NB4 (cell line): ENCODE data around the gene KEL.

Source experiments
- DNase-seq: peaks from one replicate; pipeline ENCODE4 v3.0.0; 2010; ENCODE audit warnings: low read depth
- H3K4me3 ChIP-seq: one replicate; pipeline ENCODE4 v1.5.1; 2011; ENCODE audit warnings: mild to moderate bottlenecking, low read depth, low read length, moderate library complexity
- CTCF ChIP-seq: IDR thresholded peaks from one replicate; pipeline ENCODE4 v1.5.1; 2012; ENCODE audit warnings: low read depth, low read length
- MAX ChIP-seq: IDR thresholded peaks from 2 replicates; pipeline ENCODE4 v1.6.1; 2011; ENCODE audit warnings: low read depth, low read length
- MYC ChIP-seq: IDR thresholded peaks from 2 replicates; pipeline ENCODE4 v1.6.1; 2011; ENCODE audit warnings: low read depth, low read length
- POLR2A ChIP-seq: IDR thresholded peaks from 2 replicates; pipeline ENCODE4 v1.6.1; 2011; ENCODE audit warnings: mild to moderate bottlenecking; ENCODE audit not compliant: insufficient read length; ENCODE audit errors: extremely low read depth

KEL gene

GRCh38 chr7:142906643-142907042, 55.5 kb downstream of the KEL start:
- no peak for DNase-seq
- no peak overlapping the region for H3K4me3 ChIP-seq
- TF ChIP-seq MAX (no peak), MYC (no peak), CTCF (no peak), POLR2A (no peak)

GRCh38 chr7:142905759-142906158, 56.4 kb downstream of the KEL start:
- no peak overlapping the region for H3K4me3 ChIP-seq
- TF ChIP-seq MAX (no peak), CTCF (no peak), POLR2A (no peak), MYC (no peak)
- DNase-seq, result no peak

- TF ChIP-seq MYC, result no peak
- TF ChIP-seq MAX, result no peak
- TF ChIP-seq CTCF, result no peak
- no peak for DNase-seq
- no peak overlapping the region for H3K4me3 ChIP-seq
These were observed 58.0 kb downstream of the KEL start for GRCh38 chr7:142904128-142904527.

GRCh38 chr7:142901426-142902259, 60.5 kb downstream of the KEL start:
- no peak for TF ChIP-seq MAX
- no peak for TF ChIP-seq CTCF
- no peak for TF ChIP-seq MYC
- TF ChIP-seq POLR2A, result no peak
- no peak for DNase-seq
- no peak overlapping the region for H3K4me3 ChIP-seq

- no peak for DNase-seq
- no peak overlapping the region for H3K4me3 ChIP-seq
- no peak for TF ChIP-seq CTCF
These were observed 62.5 kb downstream of the KEL start for GRCh38 chr7:142899661-142900060.
